Measurements from ENCODE around the gene KRT15.
"Not testable (repeated sequence)": the region's sequence is repeated elsewhere in the genome, so short reads cannot be mapped to it uniquely, and the experiment has no call there.

Gene KRT15

GRCh38 chr17:41542786-41543185, 24.1 kb upstream of the KRT15 start:
- not testable (repeated sequence) for DNase-seq

DNA sequence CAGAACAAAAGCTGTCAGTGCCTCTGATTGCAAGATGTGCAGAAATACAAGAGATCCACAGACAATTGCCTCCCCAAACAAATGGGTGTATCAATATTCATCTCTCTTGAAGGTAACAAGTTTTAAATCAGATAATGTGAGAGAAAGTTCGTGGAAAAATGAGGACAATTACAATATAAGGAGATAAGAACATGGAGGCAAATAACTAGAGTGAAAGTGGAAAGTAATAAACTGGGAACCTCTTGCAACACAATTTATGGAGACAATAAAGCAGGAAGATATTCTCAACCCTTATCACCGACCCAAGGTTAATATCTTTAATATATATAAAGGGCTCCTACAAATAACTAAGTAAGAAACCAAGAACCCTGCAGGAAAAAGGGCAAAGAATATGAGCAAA, 23.7 kb upstream of the KRT15 start:
- DNase-seq = no peak

- DNase-seq = no peak
Measured at GRCh38 chr17:41540921-41541625, 22.4 kb upstream of the KRT15 start.

GRCh38 chr17:41539979-41540701, 21.4 kb upstream of the KRT15 start:
- DNase-seq = no peak

GRCh38 chr17:41539071-41539492, 20.4 kb upstream of the KRT15 start:
- DNase-seq = no peak

DNA sequence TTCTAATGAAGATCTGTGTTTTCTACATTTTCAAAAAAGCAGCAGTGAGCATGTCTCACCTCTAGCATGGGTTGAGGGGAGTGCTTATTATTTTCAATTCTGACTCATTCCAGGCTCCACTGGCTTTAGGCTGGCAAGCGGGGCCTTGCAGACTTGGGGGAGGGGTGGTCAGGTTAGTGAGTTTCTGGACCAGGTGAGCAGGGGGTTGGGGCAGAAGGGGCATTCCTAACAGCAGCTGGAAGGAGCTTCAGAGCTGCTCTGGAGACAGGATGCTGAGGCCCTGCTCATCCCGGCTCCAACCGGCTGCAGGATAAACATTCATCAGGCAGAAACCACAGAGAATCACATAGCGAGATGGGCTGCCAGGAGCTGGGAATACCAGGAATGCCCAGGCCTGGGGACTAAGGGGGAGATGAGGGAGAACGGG, 19.9 kb upstream of the KRT15 start:
- no peak for DNase-seq

GRCh38 chr17:41537990-41538389, 19.3 kb upstream of the KRT15 start:
- DNase-seq = no peak

- DNase-seq = no peak
Measured at GRCh38 chr17:41537614-41537954, 18.9 kb upstream of the KRT15 start.

- DNase-seq = no peak
Measured at GRCh38 chr17:41536741-41537613, 18.3 kb upstream of the KRT15 start.

- no peak for DNase-seq
Measured at GRCh38 chr17:41535764-41536481, 17.2 kb upstream of the KRT15 start.

GRCh38 chr17:41534899-41535546, 16.3 kb upstream of the KRT15 start:
- DNase-seq = no peak

DNA sequence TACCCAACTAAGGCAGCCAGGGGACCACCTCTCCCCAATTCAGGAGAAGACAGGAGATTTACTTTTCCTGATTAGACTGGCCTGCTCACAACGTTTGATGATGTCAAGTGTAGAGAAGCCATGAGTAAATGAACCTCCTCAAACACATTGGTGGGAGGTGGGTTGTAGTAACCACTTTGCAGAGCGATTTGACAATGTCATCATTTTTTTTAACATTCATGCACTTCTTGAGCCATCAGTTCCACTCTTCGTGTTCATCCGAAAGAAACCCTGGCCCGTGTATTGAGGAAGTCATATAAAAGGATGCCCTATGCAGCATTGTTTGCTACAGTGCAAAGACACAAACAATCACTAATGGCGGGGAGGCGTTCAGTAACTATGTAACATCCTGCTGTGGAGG, 14.9 kb upstream of the KRT15 start:
- DNase-seq = no peak

- DNase-seq = no peak
Measured at GRCh38 chr17:41532947-41533570, 14.4 kb upstream of the KRT15 start.

GRCh38 chr17:41531993-41532392, 13.3 kb upstream of the KRT15 start:
- DNase-seq = no peak

GRCh38 chr17:41530062-41531048, 11.7 kb upstream of the KRT15 start:
- DNase-seq = no peak

DNA sequence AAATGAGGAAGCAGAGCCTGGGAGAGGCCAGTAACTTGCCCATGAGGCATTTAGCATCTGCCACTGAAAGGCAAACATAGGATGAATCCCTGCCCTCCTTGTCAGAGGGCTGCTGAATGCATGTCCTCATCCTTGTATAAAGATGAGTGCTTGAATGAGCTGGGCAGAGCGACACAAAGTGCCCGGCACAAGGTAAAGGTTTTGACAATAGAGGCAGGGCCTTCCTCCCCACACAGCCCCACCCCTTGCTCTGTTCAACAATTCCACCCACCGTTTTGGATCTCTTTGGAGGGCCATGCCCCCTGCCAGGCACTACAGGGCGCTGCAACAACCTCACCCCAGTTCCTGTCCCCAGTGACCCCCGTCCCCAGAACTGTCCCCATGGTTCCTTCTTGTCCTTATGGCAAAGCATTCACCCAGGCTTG, 10.8 kb upstream of the KRT15 start:
- no peak for DNase-seq

DNA sequence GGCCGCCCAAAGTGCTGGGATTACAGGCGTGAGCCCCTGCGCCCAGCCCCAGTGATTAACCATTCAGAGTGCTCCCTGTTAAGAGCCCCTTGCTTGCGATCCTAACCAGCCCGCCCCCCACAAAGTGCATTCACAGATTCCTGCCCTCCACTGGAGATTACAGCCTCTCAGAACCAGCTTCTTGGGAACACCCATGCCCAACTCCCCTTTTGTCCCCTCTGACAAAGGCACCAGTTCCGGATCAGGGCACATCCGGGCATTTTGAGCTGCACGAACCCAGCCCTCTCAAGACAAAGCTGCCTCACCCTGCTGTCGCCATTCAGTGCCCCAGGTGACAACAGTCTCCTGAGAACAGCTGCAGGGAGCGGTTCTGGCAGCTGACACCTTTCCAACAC, 10.3 kb upstream of the KRT15 start:
- no peak for DNase-seq

DNA sequence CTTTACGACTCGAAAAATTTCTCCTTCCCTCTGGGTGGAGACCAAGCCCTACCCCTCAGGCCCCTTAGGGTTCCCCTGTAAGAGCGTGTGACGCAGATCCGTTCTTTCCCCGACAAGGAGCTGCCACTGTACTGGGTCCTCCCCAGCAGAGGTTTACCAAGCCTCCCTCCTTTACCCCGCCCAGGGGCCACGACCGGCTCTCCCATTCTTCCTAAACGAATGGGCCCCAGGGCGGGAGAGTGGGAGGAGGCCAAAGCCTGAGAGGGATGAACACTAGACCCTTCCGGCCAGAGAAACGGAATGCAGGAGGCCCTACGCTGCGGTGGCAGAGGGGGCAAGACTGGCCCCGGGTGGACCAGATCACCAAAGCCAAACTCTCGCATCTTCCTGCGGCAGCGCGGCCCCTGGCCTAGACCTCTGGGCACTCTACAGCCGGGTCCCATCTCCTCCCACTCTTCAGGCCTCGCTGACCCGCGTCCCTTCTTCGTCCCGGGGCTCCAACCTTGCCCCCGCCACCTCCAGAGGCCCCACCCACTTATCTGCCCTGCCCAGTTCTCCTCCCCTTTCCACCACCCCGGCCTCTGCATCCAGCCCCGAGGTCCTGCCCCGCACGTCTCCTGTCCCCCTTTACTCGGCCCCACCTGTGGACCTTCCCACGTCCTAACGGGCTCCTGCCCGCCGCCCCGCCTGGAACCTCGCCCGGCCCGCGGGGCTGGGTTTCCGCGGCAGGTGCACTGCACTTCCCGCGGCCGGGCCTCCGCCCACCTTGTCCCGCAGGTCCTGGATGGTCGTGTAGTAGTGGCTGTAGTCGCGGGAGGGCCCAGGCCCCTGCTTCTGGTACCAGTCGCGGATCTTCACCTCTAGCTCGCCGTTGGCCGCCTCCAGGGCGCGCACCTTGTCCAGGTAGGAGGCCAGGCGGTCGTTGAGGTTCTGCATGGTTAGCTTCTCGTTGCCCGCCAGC, 8.7 kb upstream of the KRT15 start:
- DNase-seq = peak in 1 of 6 experiments; percentile 22

GRCh38 chr17:41524261-41524660, 5.6 kb upstream of the KRT15 start:
- no peak for DNase-seq

All from stimulated activated naive CD4-positive, alpha-beta T cell (primary cell).